HG03469 (cell line): ENCODE data around the gene AUNIP.

Experiments used
- ATAC-seq: cut with Tn5 transposase; IDR thresholded peaks from one replicate; pipeline ENCODE4 v1.9.1; 2021; ENCODE audit warnings: mild to moderate bottlenecking, moderate library complexity, moderate number of reproducible peaks; ENCODE audit not compliant: unreplicated experiment

The AUNIP gene, protein sequence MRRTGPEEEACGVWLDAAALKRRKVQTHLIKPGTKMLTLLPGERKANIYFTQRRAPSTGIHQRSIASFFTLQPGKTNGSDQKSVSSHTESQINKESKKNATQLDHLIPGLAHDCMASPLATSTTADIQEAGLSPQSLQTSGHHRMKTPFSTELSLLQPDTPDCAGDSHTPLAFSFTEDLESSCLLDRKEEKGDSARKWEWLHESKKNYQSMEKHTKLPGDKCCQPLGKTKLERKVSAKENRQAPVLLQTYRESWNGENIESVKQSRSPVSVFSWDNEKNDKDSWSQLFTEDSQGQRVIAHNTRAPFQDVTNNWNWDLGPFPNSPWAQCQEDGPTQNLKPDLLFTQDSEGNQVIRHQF

DNA sequence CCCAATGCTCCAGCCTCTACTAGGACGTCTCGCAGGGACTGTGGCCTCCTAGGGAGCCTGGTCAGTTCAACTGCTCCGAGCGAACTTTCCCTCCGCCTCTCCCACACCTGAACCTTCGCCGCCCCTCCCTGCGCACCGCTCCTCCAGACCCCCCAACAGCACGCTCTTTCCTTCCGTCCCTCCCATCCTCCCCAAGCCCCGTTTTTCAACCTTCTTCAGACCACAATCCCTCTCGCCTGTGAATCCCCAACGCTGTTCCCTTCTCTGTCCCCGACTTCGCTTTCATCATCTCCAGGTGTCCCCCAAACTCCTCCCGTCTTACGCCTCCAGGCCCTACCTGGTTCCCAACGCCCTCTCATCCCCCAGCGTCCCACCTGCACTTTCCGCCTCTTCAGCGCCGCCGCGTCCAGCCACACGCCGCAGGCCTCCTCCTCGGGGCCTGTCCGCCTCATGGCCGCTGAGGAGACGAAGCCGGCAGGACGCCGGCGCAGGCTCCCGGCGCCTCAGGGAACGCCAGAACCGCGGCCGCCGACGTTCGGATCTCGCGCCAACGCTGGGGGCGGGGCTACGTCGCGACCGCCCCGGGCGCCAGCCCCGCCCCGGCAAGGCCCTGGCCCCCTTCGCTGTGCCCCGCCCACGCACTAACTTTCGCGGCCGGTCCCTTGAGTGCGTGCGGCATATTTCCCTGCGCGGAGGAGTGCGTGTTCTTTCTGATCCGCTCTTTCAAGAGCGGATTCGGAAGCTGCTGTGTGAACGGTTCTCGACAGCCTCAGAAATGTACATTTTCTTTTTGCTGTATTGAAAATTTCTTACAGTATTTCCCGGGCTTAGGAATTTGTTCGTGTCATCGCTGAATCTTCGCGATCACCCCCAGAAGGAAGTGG, at the start of gene AUNIP:
AUNIP (minus strand) TSS at position 552 of the 884 bp plus-strand sequence; CDS start at position 452, 100 bp downstream.
- ATAC-seq = no peak

DNA sequence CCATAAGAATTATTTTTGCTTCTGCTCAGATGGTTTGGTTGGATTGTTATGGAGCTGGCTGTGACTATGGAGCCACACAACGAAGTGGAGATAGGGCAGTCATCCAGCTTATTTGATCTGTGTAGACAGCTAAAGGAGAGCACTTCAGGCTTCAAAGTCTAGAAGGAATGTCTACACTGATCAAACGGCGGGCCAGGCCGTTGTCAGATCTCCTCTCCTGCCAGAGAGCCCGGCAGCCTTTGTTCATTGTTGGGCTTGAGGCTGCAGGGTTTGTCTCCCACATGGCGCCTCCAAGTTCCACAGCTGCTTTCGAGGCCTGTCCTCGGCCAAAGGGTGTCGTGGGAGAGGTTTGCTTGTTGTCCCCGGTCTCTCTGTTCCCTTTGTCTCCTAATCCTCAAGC, 49.8 kb upstream of the AUNIP start:
- no peak for ATAC-seq

DNA sequence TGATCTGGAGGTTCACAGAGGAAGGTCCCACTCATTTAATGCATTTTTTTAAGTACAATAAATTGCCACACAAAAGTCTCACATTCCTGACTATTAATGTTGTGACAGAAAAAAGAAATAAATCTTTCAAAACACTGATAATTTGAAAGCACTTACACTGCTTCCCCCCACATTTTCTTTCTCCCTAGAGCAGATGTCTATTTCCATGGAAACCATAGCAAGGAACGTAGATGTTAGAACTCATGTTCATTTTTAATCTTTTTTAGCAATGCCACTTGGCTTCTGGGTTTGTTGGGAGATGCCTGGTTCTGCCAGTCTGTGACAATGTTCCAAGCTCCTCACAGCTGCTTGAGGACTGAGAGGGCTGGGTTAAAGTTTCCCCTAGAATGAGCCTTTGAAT, 48.9 kb upstream of the AUNIP start:
- no peak for ATAC-seq

DNA sequence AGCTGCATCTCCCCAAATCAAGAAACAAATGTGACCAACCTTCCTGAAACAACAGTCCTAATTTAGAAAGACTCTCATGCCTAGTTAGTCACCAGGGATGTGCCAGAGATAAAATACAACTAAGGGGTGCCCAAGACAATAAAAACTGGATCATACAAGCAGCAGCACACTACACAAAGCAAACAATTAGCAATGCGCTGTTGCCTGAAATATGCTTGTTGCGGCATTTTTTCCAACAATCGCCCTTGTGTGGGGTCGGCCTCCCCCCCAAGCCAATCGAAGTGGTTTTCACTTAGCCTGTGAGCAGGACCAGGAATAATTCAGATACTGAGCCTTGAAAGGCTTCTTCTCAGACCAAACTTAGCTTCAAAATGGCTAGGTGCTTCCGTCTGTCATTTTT, 48.3 kb upstream of the AUNIP start:
- ATAC-seq = no peak

DNA sequence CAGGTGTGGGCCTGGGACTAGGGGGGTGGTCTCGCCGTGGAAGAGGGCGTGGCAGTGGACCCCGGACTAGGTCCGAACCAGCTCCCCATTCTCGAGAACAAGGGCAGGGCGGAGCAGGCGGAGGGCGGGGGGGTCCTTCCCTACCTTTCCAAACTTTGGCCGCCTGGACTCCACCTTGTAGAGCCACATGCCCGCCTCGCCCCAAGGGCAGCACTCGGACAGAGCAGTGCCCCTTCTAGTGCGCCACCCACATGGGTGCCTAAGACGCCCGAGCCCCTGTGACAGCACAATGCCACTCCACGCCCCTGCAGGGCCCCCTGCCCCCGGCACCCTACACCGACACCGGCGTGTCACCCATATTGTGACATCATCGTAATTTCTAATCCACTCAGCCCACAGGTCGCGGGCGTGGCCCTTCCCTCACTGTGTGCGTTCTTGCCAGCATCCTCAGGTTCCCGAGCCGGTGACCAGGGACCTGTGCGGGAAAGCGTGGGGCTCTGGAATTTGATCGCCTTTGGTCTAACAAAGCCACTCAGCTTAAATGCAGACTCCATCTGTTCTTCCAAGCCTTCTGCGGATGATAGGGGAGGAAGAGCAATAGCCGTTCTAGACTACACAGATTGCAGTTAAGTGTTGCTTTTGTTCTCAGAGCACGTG, 47.5 kb upstream of the AUNIP start:
- ATAC-seq = no peak

DNA sequence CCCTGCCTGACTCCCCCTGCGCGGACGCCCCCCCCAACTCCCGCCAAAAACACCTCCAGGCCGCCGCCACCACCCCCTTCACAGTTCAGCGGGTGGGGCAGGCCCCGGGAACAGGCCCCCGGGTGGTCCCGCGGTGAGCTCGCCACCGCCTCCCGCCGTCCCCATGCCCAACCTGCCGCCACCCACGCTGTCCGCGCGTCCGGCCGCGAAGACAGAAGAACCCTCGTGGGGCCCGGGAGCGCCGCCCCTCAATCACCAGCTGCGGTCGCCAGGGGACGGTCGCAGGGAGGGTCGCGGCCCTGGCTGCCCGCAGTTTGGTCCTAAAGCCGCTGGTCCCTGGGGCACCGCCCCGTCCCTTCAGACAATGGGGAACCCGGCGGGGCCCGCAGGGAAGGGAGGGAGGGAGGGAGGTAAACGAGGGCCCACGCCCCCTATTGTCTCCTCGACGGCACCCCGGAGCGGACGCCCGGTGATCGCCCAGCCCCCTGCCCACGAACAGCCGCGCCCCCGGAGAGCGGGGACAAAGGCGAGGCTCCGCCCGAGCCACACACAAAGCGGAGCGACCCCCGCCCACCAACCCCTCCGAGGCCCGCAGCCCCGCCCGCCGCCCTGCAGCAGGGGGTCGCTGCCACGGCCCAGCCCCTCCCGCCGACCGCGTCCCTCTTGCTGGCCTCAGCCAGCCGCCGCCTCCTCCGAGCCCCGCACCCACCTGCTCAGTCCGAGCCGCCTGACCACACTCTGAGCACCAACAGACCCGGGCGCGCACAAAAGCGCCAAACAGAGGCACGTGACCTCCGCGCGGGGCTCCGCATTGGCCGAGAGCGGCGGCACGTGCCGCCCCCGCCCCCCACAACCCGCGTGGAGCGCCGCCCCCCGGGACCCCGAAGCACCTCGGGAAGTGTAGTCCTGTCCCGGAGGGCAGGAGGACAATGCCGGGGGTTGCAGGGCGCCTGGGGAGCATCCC, 46.7 kb upstream of the AUNIP start, which contains the start of gene STMN1:
STMN1 (minus strand) TSS at position 740 of the 964 bp plus-strand sequence. CDS start 1,743 bp downstream, outside the sequence.
- ATAC-seq = no peak

DNA sequence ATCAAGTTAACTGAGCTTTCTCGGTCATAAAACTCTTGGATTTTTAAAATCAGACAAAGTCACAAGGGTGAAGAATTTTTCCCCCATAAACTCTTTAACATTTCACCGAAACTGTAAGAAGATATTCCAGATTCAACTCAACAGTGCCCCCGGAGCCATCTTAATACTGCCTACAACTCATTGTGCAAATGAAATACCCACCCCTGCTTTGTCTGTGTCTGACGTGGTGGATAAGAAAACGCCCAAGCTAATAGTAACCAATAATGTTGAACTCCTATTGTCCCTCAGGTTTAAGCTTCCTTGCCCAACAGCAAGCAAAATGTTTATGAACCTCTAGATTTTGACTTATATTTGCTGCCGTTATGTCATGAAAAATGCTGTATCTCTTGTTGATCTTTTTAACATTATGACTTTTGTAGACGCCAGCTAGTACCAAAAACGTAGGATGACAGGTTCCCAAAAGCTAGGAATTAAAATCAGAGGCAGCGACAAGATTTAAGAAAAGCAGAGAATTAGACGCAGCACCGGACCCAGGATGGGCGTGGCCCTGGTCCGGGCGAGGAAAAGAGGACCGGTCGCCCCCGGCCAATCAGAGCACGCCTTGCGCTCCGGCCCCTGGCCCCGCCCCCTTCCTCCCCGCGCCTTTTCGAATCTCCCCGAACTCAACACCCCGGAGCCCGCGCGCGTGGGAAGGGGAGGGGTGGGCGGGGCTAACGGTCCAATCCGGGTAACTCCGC, 45.9 kb upstream of the AUNIP start:
- ATAC-seq = no peak

DNA sequence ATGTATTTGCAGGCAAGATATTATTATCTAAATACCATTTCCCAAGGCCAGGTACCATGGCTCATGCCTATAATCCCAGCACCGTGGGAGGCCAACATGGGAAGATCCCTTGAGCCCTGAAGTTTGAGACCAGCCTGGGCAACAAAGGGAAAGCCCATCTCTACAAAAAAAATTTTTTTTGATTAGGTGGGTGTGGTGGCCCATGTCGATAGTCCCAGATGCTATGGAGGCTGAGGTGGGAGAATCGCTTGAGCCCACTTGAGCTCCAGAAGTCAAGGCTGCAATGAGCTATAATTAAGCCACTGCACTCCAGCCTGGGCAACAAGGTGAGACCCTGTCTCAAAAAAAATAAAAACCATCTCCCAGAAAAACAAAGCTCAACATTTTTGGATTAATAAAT, 44.7 kb upstream of the AUNIP start:
- no peak for ATAC-seq

DNA sequence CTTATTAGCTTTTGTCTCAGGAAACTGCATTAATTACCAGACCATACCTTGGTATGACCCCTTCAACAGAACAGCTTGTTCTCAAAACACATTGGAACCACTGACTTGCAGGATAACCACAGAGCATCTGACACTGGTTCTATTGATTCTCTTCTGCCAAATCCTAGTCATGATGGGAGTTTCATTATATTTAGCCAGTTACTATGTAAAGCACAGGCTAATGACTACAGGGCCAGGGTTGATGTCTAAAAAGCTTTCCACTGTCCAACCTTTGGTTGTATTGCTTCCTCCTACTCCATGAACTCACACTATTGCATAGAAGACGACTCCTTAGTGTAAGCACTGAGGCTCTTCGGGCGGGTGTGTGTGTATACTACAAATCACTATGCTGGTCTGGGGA, 43.2 kb upstream of the AUNIP start:
- ATAC-seq = no peak

DNA sequence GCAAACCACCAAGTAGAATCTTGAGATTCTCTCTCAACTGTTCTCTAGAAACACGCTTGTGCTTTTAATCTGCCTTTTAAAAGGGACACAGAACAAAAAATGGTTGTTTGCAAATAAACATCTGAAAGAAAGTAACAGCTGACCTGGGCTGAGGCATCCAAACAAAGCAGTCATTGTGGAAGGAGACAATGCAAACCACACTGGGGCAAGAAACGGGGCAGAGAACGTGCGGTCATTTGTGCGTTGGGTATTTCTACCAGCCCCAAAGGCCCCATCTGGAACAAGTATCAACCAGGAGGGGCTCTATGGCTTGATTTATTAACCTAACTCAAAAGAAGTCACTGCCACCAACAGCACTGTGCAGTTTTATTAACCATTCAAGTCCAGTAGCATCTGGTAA, 41.0 kb upstream of the AUNIP start:
- no peak for ATAC-seq

DNA sequence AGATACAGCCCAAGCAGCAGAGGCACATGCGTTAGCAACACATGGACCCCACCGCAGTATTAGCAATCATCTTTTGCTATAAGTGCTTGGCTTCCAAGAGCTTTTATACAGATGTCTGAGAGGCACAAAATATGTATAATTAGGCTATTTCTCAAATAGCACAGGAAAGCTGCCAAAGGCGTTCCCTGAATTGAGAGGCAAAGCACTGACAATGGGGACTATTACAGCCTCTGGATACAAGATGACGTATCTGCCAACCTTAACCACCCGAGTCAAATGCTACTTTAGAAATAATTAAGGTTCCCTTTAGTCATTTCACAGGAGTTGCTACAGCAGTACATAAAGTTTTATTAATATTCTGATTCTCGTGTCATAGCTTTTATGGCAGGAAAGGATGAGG, 40.5 kb upstream of the AUNIP start:
- no peak for ATAC-seq

DNA sequence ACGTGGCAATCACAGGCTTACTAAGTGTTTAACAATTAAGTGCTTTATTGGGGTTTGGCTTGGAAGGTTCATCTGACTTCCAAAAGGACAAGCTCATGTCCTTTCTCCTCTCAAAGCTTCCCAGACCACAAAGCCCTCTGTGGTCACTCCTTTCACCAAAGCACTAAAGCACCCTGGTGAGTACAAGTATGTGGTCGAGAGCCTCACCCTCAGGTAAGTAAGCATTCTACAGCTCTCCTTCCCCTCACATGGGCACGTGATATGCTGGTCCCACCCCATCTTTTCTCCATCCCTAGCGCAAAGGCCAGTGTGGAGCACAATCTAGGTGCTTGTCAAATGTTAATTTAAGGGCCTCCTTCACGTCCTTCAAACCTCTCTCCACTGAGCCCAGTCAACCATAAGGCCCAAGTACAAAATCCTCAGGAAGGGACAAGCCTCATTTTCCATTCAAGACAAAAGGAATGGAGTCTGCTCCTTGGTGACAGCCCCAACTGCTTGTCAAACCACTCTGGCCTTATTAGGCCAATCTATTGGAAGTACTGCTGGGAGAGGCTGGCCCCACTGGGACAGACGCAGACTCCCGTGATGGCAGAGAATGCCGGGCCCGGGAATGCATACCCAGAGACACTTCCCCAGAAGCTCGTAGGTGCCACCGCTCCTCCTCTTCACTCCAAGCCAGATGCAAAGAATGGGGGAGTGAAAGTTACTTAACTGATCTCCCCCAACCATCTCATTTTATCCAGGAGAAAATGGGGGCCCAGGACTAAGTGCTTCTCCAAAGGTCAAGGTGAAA, 39.2 kb upstream of the AUNIP start:
- ATAC-seq = no peak

DNA sequence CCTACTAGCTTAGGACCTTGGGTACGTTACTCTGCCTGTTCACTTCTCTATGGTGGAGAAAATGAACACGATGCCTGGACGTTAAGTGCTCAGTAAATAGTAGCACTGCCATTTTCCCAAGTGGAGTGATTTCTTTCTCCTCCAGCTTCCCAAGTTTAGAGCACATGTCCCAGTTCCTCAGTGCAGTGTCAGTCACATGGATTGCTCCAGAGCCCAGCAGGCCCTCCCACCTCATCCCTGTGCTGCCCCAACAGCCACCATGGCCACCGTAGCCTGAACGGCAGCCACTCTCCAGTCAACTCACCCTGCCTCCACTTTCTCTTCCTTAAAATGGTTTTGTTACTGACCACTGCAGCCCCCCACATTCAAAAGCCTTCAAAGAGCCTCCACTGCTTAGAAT, 38.5 kb upstream of the AUNIP start:
- no peak for ATAC-seq

DNA sequence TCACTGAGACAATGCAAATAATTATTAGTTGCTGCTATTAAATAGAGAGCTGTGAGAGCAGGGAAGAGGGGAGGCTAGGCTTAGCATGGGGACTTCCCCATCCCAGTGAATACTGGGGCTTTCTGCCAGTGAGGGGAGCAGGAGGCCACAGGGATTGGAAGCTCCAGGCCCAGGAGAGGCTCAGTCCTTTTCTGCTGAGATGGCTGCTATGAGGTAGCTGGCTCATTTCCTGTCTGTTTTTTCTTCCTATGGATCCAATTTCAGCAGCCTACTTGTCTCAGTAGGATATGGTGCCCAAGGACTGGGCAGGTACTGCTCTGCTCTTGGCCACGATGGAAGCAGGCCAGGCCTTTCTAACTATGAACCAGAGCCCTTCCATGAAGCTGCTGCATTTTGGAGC, 37.0 kb upstream of the AUNIP start:
- ATAC-seq = no peak

DNA sequence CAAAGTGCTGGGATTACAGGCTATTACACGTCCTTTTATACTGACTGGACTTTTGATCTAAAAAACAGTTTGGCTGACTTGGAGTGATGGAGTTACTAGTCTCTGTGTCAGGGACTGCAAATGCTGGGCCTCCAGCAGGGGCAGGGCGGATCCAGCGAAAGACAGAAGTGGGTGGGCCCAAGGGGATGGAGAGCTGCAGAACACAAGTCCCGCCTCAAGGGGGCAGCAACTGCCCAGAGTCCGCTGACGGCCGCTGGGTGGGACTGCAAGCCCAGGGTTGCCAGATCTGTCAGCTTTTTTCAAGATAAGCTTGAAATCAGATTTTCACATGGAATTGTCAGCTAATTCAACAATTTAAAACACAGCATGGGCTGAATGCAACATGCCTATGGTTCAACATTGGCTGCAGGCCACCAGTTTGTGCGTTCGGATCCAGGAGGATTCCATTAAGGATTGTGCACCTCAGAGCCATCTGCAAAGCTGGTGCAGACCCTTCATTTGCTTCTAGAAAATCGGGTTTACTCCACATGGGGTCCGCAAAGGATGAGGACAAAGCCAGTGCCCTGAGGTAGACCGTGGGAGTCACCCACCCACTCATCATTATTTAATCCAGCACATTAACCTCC, 36.2 kb upstream of the AUNIP start:
- ATAC-seq = peak; percentile 46

DNA sequence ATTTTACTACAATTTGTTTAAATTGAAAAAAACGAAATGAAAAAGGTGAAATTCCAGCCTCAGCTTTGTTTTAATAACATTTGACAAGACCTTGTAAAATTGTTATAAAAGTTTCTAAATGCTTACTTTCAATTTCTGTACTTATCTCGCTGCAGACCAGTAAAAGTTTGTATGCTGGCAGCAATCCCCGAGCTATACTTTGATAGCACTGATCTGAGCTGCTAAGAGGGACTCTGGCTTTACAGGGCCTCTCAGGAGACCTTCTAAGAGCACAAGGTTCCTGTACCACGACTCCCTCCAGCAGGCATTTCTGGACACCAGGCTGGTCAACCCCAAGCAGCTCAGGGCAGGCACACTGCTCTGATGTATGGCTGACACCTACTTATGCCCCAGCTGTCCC, 33.9 kb upstream of the AUNIP start:
- ATAC-seq = no peak

DNA sequence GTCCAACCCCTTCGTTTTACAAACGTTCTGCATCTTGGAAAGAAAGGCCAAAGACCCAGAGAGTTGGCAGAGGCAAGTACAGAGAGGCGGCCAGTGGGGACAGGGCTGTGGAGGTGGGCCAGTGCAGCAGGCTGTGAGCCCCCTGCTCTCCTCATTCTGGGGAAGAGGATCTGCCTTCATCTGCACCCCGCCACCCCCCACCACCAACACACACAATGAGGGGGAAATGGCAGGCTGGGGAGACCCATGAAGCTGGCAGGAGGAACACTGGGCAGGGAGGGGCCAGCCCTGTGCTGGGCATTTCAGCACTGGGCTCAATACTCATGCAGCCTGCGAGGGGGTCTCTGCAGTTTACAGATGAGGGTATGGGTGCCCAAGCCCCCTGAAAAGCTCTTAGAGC, 32.3 kb upstream of the AUNIP start:
- no peak for ATAC-seq

DNA sequence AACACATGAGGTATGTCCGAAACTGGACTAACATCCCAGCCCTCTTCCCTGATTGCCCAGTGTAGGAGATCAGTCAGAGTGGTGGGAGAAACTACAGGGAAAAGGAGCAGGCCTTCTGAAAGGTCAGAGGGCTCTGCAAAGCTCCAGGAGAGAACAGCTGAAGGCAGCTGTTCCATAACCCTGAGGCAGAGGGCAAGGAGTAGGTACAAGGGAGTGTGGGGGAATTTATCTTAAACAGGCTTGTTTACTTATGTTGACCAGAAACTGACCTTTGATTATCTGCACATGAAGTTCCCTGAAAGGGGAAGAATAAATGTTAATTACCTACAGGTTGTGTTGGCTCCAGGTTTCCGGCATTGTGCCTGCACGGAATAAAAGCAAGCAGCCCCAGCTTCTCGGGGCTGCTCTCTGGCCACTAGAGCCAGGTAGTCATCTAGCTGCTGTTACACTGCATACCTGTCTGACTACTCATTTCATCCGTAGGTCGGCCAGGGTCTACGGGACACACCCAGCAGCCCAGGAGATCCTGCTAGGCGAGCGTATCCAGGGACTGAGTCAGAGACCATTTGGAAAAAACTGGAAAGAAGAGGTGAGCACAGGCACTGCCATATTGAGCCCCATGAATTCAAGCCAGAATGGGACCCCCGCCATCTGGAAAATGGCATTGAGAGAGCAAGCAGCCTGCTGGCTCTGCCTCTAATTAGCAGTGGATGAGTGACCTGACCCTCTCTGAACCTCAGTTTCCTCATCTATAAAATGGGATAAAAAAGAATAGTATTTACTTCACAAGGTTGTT, 31.2 kb upstream of the AUNIP start:
- ATAC-seq = no peak
